SU-DHL-6 (cell line): ENCODE results near the gene RALGPS1.

Experiments used
- H2AFZ ChIP-seq: fragments of 200-600 bp; sonication (generic); 2 replicates; pipeline ENCODE4 v1.6.1; 2014; ENCODE audit warnings: low read depth, mild to moderate bottlenecking, moderate library complexity, mixed read lengths, antibody characterized with exemption, low read length; ENCODE audit not compliant: severe bottlenecking
- H3F3A ChIP-seq: fragments of 200-600 bp; shearing (Covaris generic); 2 replicates; pipeline ENCODE4 v1.6.0; 2016; ENCODE audit warnings: antibody characterized with exemption, mild to moderate bottlenecking; ENCODE audit not compliant: insufficient read depth
- H3K27ac ChIP-seq: fragments of 200-600 bp; sonication (generic); 2 replicates; pipeline ENCODE4 v1.5.1; 2016; ENCODE audit warnings: low read depth, mild to moderate bottlenecking, low read length, moderate library complexity, mixed read lengths
- H3K27me3 ChIP-seq: fragments of 200-600 bp; sonication (generic), shearing (Covaris generic); 2 replicates; pipeline ENCODE4 v1.6.0; 2014; ENCODE audit warnings: mild to moderate bottlenecking, low read length
- H3K36me3 ChIP-seq: fragments of 200-600 bp; sonication (generic); 2 replicates; pipeline ENCODE4 v1.6.1; 2014; ENCODE audit warnings: mild to moderate bottlenecking, low read length, mixed read lengths
- H3K4me2 ChIP-seq: fragments of 300-600, 200-600 bp; shearing (Covaris generic), sonication (generic); 2 replicates; pipeline ENCODE4 v1.6.0; 2014; ENCODE audit warnings: low read length, low read depth, mild to moderate bottlenecking; ENCODE audit not compliant: poor library complexity, severe bottlenecking
- H3K4me3 ChIP-seq: fragments of 200-600 bp; sonication (generic); 2 replicates; pipeline ENCODE4 v1.5.1; 2014; ENCODE audit warnings: antibody characterized with exemption, low read length, mild to moderate bottlenecking, mixed read lengths; ENCODE audit not compliant: insufficient read depth, poor library complexity, severe bottlenecking
- H3K79me2 ChIP-seq: fragments of 200-600 bp; sonication (generic); 2 replicates; pipeline ENCODE4 v1.6.1; 2014; ENCODE audit warnings: mild to moderate bottlenecking, low read length, moderate library complexity; ENCODE audit not compliant: insufficient read depth
- H3K9ac ChIP-seq: fragments of 200-600 bp; sonication (generic); 2 replicates; pipeline ENCODE4 v1.7.0; 2014; ENCODE audit warnings: mild to moderate bottlenecking, low read length
- H3K9me2 ChIP-seq: fragments of 200-600 bp; sonication (generic); replicated peaks from 2 replicates; pipeline ENCODE4 v1.6.1; 2014; ENCODE audit warnings: low read length; ENCODE audit not compliant: insufficient read depth
- H3K9me3 ChIP-seq: fragments of 200-600 bp; sonication (generic); 2 replicates; pipeline ENCODE4 v1.6.1; 2014; ENCODE audit warnings: low read length, mixed read lengths; ENCODE audit not compliant: insufficient read depth
- H4K20me1 ChIP-seq: fragments of 200-600 bp; sonication (generic); 2 replicates; pipeline ENCODE4 v1.6.1; 2014; ENCODE audit warnings: low read depth, mild to moderate bottlenecking, antibody characterized with exemption, low read length, moderate library complexity, mixed read lengths
- EZH2phosphoT487 ChIP-seq: fragments of 200-600 bp; sonication (generic), shearing (Covaris generic); conservative IDR thresholded peaks from 2 replicates; pipeline ENCODE4 v1.6.1; 2018; ENCODE audit warnings: mild to moderate bottlenecking, antibody characterized with exemption, low read length, moderate library complexity, mixed read lengths
- TF ChIP-seq, protein P1 (sequence below): fragments of 200-600 bp; sonication (generic); IDR thresholded peaks from one replicate; pipeline ENCODE4 v1.5.1; 2017; ENCODE audit warnings: antibody characterized with exemption, mild to moderate bottlenecking, low read length, moderate library complexity; ENCODE audit not compliant: insufficient read depth, poor library complexity, severe bottlenecking

RALGPS1 gene

DNA sequence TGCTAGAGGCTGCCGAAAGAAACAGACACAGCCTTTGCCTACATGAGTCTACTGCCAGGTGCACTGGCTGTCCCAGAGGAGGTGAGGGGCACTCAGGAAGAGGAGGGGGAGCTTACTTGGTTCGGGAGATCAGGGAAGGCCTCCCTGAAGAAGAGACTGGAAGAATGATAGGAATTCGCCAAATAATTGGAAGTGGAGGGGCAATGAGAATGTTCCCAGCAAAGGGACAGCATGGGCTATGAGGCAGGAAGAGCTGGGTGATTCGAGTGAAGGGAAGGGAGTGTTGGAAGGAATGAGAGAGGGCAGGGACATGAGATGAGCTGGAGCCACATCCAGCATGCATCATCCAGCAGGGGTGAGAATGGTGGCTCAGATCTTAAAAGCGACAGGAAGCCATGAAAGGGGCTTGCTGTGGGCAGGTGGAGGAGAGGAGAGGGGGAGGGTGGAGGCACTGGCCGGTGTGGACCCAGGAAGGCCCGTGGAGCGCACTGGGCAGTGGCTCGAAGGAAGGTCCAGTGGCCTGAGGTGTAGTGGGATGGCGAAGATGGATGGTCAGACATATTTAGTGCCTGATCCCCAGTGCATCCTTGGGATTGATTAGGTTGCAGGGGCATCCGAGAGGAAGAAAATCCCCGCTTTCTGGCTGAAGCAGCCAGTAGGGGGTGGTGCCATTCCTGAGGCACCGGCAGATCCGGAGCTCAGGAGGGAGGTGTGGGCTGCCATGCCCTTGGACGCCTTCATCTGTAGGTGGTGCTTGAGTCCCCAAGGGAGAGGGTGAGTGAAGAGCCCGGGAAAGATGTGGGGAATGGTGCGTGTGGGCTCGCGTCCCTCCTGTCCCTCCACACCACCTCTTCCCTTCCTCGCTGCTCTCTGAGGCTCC, 296.5 kb downstream of the RALGPS1 start:
- Histone ChIP-seq H3K9ac (no peak overlapping the region), H3K9me3 (no peaks in the 10 kb centered on the region), H3K79me2 (no peaks in the 10 kb centered on the region), H3K9me2 (no peaks in the 10 kb centered on the region), H3K36me3 (no peaks in the 10 kb centered on the region), H3F3A (no peaks in the 10 kb centered on the region), H3K4me2 (no peak overlapping the region), H3K27ac (no peak overlapping the region), H4K20me1 (no peaks in the 10 kb centered on the region), H3K27me3 (no peaks in the 10 kb centered on the region), H3K4me3 (no peak overlapping the region), H2AFZ (no peak overlapping the region)
- no peak for TF ChIP-seq EZH2phosphoT487
- TF ChIP-seq, protein P1, sequence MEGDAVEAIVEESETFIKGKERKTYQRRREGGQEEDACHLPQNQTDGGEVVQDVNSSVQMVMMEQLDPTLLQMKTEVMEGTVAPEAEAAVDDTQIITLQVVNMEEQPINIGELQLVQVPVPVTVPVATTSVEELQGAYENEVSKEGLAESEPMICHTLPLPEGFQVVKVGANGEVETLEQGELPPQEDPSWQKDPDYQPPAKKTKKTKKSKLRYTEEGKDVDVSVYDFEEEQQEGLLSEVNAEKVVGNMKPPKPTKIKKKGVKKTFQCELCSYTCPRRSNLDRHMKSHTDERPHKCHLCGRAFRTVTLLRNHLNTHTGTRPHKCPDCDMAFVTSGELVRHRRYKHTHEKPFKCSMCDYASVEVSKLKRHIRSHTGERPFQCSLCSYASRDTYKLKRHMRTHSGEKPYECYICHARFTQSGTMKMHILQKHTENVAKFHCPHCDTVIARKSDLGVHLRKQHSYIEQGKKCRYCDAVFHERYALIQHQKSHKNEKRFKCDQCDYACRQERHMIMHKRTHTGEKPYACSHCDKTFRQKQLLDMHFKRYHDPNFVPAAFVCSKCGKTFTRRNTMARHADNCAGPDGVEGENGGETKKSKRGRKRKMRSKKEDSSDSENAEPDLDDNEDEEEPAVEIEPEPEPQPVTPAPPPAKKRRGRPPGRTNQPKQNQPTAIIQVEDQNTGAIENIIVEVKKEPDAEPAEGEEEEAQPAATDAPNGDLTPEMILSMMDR = no peak

DNA sequence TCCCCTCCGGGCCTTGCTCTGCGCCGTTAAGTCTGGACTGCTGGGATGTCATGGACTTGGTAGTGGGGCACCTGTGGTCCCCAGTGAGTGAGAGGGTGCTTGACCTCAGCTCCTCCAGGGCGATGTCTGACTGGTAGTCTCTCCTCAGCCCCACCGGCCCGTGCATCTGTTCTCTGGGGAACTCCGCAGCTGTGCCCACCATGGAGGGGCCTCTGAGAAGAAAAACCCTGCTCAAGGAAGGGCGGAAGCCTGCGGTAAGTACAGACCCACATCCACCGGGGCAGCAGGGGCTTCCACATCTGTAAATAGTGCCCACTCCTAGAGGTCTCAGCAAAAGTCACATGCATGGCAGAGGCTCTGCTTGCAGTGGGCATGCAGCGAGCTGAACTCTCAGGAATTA, 297.4 kb downstream of the RALGPS1 start:
- H4K20me1 ChIP-seq = no peaks in the 10 kb centered on the region

DNA sequence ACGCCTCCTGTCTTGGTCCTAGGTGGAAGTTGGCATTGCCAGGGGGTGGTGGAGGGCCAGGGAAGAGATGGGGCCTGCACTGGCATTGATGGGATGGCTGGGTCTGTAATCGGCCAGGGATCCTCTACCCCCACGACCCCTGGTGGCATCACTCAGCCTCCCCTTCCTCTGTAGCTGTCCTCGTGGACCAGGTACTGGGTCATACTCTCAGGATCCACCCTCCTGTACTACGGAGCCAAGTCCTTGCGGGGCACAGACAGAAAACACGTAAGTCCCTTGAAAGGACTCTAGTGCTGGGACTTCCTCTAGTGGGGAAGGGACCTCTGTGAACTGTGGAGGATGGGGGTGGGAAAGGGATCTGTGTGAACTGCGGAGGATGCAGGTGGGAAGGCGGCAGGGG, 297.9 kb downstream of the RALGPS1 start:
- H3K27ac ChIP-seq = no peak overlapping the region
- no peaks in the 10 kb centered on the region for H4K20me1 ChIP-seq
- H3K9ac ChIP-seq = no peak overlapping the region
- no peaks in the 10 kb centered on the region for H3K27me3 ChIP-seq
- H3K4me3 ChIP-seq = no peak overlapping the region
- no peaks in the 10 kb centered on the region for H3F3A ChIP-seq
- TF ChIP-seq, protein P1 = no peak
- no peak for TF ChIP-seq EZH2phosphoT487
- no peaks in the 10 kb centered on the region for H3K9me2 ChIP-seq
- no peak overlapping the region for H2AFZ ChIP-seq
- H3K79me2 ChIP-seq = no peaks in the 10 kb centered on the region
- no peaks in the 10 kb centered on the region for H3K36me3 ChIP-seq
- H3K9me3 ChIP-seq = no peaks in the 10 kb centered on the region
- H3K4me2 ChIP-seq = no peak overlapping the region

More for the DNA sequence above, 297.4 kb downstream of the RALGPS1 start:
- H3K27ac ChIP-seq = no peak overlapping the region
- no peaks in the 10 kb centered on the region for H3F3A ChIP-seq
- H3K79me2 ChIP-seq = no peaks in the 10 kb centered on the region
- no peaks in the 10 kb centered on the region for H3K27me3 ChIP-seq
- H3K36me3 ChIP-seq = no peaks in the 10 kb centered on the region
- no peak overlapping the region for H3K4me3 ChIP-seq
- no peaks in the 10 kb centered on the region for H3K9me3 ChIP-seq
- H3K4me2 ChIP-seq = no peak overlapping the region
- no peak overlapping the region for H2AFZ ChIP-seq
- H3K9ac ChIP-seq = no peak overlapping the region
- TF ChIP-seq, protein P1 = no peak
- TF ChIP-seq EZH2phosphoT487 = no peak
- no peaks in the 10 kb centered on the region for H3K9me2 ChIP-seq
